SK-N-SH (cell line): ENCODE measurements around the gene CNTFR.

Experiments used
- CTCF ChIP-seq: fragments of 200-600 bp; sonication (generic); IDR thresholded peaks from 2 replicates; pipeline ENCODE4 v1.6.1; 2017; ENCODE audit warnings: antibody characterized with exemption, mild to moderate bottlenecking, moderate library complexity
- EP300 ChIP-seq, 2 experiments: IDR thresholded peaks; 2 replicates each; pipeline versions ENCODE4 v1.4.0 to v1.6.1; 2012; ENCODE audit warnings: borderline replicate concordance in 1 of 2, low read depth in 1 of 2, low read length in 1 of 2
- JUND ChIP-seq: IDR thresholded peaks from 2 replicates; pipeline ENCODE4 v1.4.0; 2012
- PBX3 ChIP-seq: IDR thresholded peaks from 2 replicates; pipeline ENCODE4; 2012
- RFX5 ChIP-seq: IDR thresholded peaks from 2 replicates; pipeline ENCODE4 v1.6.1; 2012; ENCODE audit warnings: mild to moderate bottlenecking, improper control_type of control experiment, low read length
- SIN3A ChIP-seq: IDR thresholded peaks from 2 replicates; pipeline ENCODE4 v1.6.1; 2012; ENCODE audit warnings: low read depth, mild to moderate bottlenecking, low read length, moderate library complexity, borderline replicate concordance
- SMC3 ChIP-seq: IDR thresholded peaks from 2 replicates; pipeline ENCODE4 v1.6.1; 2012; ENCODE audit warnings: low read depth, low read length, improper control_type of control experiment

- TF ChIP-seq PBX3 (no peak), EP300 (IDR thresholded peaks at IDR 0.05; ENCODE audit: borderline replicate concordance in 1 of 2, low read depth in 1 of 2, low read length in 1 of 2) (no peak), CTCF (no peak), RFX5 (no peak), SIN3A (no peak), SMC3 (no peak), JUND (no peak)
Observed at GRCh38 chr9:34550016-34550680, 39.4 kb downstream of the CNTFR start.
